ENCODE results near the gene CTIF. TPM values are rescaled to one million over a fixed set of nuclear protein-coding genes. Genes with fewer than 3 reads are reported as not detected.

CTIF gene
- total RNA-seq, 1 donor from 2014 or later, result 26.4 TPM

DNA sequence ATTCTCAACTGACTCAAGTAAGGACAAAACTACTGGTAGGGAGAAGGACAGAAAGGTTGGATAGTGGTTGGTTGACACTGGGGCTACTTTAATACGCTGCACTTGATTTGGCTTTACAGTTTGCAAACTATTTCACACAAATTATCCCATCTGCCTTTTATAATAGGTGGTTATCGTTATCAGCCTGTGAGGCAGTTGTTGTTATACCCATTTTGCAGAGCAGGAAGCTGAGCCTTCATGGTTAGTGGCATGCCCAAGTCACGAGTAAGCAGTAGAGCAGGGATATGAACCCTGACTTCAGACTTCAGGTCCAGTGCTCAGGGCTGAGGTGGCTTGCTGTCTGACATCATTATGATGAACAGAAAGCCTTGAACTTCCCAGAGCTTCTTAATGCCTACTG lies 5.3 kb downstream of the CTIF start:
- Mint-ChIP-seq H3K4me1 (ENCODE audit: low read depth) (peaks cover 34% of the 10 kb centered on the region), H3K27ac (no peak overlapping the region), H3K9me3 (ENCODE audit: low read depth) (no peaks in the 10 kb centered on the region), H3K27me3 (peaks cover 29% of the 10 kb centered on the region), H3K36me3 (ENCODE audit: insufficient read depth) (no peaks in the 10 kb centered on the region), H3K4me3 (ENCODE audit: low read depth) (no peak overlapping the region)
- no peak for DNase-seq (ENCODE audit: low spot score, unreplicated experiment)
- TF ChIP-seq, protein P1, sequence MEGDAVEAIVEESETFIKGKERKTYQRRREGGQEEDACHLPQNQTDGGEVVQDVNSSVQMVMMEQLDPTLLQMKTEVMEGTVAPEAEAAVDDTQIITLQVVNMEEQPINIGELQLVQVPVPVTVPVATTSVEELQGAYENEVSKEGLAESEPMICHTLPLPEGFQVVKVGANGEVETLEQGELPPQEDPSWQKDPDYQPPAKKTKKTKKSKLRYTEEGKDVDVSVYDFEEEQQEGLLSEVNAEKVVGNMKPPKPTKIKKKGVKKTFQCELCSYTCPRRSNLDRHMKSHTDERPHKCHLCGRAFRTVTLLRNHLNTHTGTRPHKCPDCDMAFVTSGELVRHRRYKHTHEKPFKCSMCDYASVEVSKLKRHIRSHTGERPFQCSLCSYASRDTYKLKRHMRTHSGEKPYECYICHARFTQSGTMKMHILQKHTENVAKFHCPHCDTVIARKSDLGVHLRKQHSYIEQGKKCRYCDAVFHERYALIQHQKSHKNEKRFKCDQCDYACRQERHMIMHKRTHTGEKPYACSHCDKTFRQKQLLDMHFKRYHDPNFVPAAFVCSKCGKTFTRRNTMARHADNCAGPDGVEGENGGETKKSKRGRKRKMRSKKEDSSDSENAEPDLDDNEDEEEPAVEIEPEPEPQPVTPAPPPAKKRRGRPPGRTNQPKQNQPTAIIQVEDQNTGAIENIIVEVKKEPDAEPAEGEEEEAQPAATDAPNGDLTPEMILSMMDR (IDR thresholded peaks at IDR 0.05; ENCODE audit: unreplicated experiment), result no peak

DNA sequence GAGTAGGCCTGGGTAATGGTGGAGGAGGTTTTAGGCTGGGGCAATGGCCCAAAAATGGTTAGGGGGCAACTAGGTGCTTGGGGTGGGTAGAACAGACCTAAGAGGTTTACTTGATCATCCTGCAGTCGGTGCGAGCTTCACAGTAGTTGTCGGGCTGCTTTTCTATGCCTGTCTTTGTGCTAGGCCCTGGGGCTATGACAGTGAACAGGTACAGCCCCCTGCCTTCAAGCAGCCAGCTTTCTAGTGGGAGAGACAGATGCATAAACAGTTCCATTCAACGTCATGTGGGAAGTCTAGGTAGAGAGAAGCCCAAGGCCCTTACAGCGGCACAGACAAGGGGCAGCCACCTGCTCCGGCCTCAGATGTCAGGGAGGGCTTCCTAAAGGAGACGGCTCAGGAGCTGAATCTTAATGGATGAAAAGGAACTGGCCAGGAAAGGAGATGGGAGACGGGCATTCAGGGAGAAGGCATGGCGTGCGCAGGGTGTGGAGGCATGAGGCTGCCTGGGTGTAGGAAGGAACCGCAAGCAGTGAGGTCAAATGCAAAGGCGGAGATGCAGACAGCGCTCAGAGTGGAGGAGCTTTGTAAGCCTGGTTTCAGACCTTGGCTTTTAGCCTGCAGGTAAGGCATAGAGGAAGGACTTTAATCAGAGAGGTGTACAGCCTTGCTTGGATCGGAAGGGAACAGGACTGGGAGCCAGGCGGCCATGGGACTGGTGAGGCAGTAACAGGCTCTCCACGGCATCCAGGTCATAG lies 6.0 kb downstream of the CTIF start:
- Mint-ChIP-seq H3K4me1 (ENCODE audit: low read depth) (peaks cover 34% of the 10 kb centered on the region), H3K36me3 (ENCODE audit: insufficient read depth) (no peaks in the 10 kb centered on the region), H3K4me3 (ENCODE audit: low read depth) (no peak overlapping the region), H3K27ac (peak overlapping the region; percentile 33), H3K9me3 (ENCODE audit: low read depth) (no peaks in the 10 kb centered on the region), H3K27me3 (peaks cover 29% of the 10 kb centered on the region)
- no peak for DNase-seq (ENCODE audit: low spot score, unreplicated experiment)
- TF ChIP-seq, protein P1 (IDR thresholded peaks at IDR 0.05; ENCODE audit: unreplicated experiment), result no peak

DNA sequence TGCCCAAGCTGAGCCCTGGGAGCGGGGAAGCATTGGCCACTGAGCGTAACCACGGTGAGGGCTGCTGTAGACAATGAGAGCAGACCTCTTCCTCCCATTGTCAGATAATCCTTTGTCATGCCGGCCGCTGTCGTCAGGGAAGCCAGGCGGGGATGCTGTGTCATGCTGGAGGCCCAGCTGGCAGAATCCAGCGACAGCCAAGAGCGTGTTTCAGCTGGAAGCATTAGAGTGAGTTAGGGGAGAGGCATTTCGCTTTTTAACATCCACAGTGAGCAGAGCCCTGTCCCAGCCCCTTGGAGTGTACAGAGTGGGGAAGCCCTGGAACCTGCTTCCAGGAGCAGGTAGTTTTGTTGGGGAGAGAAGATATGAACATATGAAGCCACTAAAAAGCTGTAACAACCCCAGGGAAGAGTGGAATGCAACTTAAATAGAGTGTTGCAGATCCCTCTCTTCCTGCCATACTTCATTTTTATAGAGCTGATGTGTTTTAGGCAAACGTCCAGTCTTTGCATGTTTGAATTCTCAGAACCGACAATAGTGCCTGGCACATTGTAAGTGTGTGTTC lies 7.0 kb downstream of the CTIF start:
- Mint-ChIP-seq H3K27ac (no peak overlapping the region), H3K36me3 (ENCODE audit: insufficient read depth) (no peaks in the 10 kb centered on the region), H3K4me3 (ENCODE audit: low read depth) (no peak overlapping the region), H3K9me3 (ENCODE audit: low read depth) (no peaks in the 10 kb centered on the region), H3K4me1 (ENCODE audit: low read depth) (peaks cover 34% of the 10 kb centered on the region), H3K27me3 (peaks cover 29% of the 10 kb centered on the region)
- no peak for DNase-seq (ENCODE audit: low spot score, unreplicated experiment)
- TF ChIP-seq, protein P1 (IDR thresholded peaks at IDR 0.05; ENCODE audit: unreplicated experiment), result no peak

DNA sequence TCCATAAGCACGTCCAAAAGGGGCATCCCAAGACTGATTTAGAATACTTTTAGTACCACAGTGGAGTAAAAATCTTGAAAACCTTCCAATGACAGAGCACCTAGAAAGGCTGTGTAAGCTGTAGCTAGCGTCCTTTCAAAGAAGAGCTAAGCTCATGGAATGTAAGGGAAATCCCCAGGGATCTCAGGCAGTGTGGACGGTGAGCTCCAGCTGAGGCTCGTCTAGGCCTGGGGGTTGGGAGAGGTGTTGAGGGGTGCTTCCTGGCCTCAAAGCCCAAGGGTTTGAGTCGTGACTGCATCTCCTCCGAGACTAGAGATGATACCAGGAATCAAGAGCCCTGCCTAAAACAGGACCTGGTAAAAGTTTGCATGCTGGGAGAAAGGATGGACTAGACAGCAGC lies 7.6 kb downstream of the CTIF start:
- no peak overlapping the region for H3K27ac Mint-ChIP-seq
- H3K4me3 Mint-ChIP-seq (ENCODE audit: low read depth), result no peak overlapping the region
- peaks cover 29% of the 10 kb centered on the region for H3K27me3 Mint-ChIP-seq
- peaks cover 32% of the 10 kb centered on the region for H3K4me1 Mint-ChIP-seq (ENCODE audit: low read depth)
- TF ChIP-seq, protein P1 (IDR thresholded peaks at IDR 0.05; ENCODE audit: unreplicated experiment), result no peak
- H3K9me3 Mint-ChIP-seq (ENCODE audit: low read depth), result no peaks in the 10 kb centered on the region
- no peak for DNase-seq (ENCODE audit: low spot score, unreplicated experiment)
- peaks cover 1% of the 10 kb centered on the region for H3K36me3 Mint-ChIP-seq (ENCODE audit: insufficient read depth)

DNA sequence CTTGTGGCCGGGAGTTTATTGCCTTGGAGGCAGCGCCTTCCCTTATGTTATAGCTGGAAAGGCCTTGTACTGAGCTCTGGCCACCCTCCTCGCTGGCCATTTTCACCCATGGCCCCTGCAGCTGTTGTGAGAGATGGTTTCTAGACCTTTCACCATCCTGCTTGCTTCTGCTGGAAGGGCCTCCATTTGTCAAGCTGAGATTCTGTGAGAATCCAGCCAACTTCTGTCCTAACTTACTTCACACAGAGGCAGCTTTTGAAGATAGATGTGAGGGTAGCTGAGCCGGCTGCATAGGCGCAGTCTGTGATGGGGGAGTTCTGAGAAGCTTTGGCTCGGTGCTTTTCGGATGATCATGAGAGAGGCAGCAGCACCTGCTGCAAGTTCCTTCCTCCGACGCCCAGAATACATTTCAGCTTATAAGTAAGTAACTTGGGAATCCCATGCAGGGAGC lies 8.7 kb downstream of the CTIF start:
- Mint-ChIP-seq H3K36me3 (ENCODE audit: insufficient read depth) (peaks cover 1% of the 10 kb centered on the region), H3K4me3 (ENCODE audit: low read depth) (no peak overlapping the region), H3K27ac (no peak overlapping the region), H3K9me3 (ENCODE audit: low read depth) (no peaks in the 10 kb centered on the region), H3K27me3 (peaks cover 29% of the 10 kb centered on the region), H3K4me1 (ENCODE audit: low read depth) (peaks cover 30% of the 10 kb centered on the region)
- TF ChIP-seq, protein P1 (IDR thresholded peaks at IDR 0.05; ENCODE audit: unreplicated experiment), result no peak
- no peak for DNase-seq (ENCODE audit: low spot score, unreplicated experiment)
